Endothelial cell of umbilical vein (primary cell): ENCODE results near the gene RPS14.
A peak's percentile ranks its signal among the peaks of the same experiment; 100 is the strongest.

ENCODE experiments used
- CTCF ChIP-seq, 2 donors: IDR thresholded peaks; 1 replicate in 1 of 2; 2 replicates in 1 of 2; pipeline ENCODE4 v1.5.1; 2011; ENCODE audit warnings: low read length in 2 of 2, mild to moderate bottlenecking in 2 of 2, moderate library complexity in 2 of 2, control low read depth in 1 of 2, inconsistent platforms in 1 of 2, low read depth in 1 of 2; ENCODE audit not compliant: insufficient read depth in 1 of 2; ENCODE audit errors: extremely low read depth in 1 of 2
- GATA2 ChIP-seq: IDR thresholded peaks from 2 replicates; pipeline ENCODE4 v1.7.0; 2011; ENCODE audit warnings: low read depth, mild to moderate bottlenecking, moderate library complexity, mixed read lengths, low read length; ENCODE audit not compliant: insufficient read length, insufficient read depth
- MAX ChIP-seq: IDR thresholded peaks from 2 replicates; pipeline ENCODE4 v1.6.1; 2011; ENCODE audit not compliant: insufficient read depth, insufficient read length
- POLR2A ChIP-seq: IDR thresholded peaks from 2 replicates; pipeline ENCODE4 v1.6.1; 2012; ENCODE audit warnings: low read depth, mild to moderate bottlenecking, control low read depth, low read length
- POLR2AphosphoS5 ChIP-seq: IDR thresholded peaks from 2 replicates; pipeline ENCODE4 v1.6.1; 2012; ENCODE audit warnings: low read depth, mild to moderate bottlenecking, control low read depth, low read length, moderate library complexity; ENCODE audit not compliant: insufficient read depth

- TF ChIP-seq CTCF (IDR thresholded peaks at IDR 0.05; ENCODE audit: extremely low read depth in 1 of 2, insufficient read depth in 1 of 2, low read depth in 1 of 2, low read length in 2 of 2) (peak; percentile 44 to 55), POLR2AphosphoS5 (no peak), MAX (no peak), POLR2A (no peak), GATA2 (no peak)
Measured at GRCh38 chr5:150438873-150439546, 10.5 kb downstream of the RPS14 start.
